ENCODE data around the gene OTOF. TPM values are rescaled to one million over a fixed set of nuclear protein-coding genes. Genes with fewer than 3 reads are reported as not detected.

The OTOF gene
- total RNA-seq, 1 experiment from 2014 or later, result 0.26 TPM

- H3K36me3 Mint-ChIP-seq, result no peaks in the 10 kb centered on the region
- POLR2A ChIA-PET, result no interaction called here
- H3K9me3 Mint-ChIP-seq, result no peaks in the 10 kb centered on the region
- no peaks in the 10 kb centered on the region for H3K4me1 Mint-ChIP-seq
- DNase-seq (ENCODE audit: low spot score) (no peak), ATAC-seq (no peak)
- H3K4me3 Mint-ChIP-seq, result no peak overlapping the region
- no peak overlapping the region for H3K27ac Mint-ChIP-seq
- no peak for TF ChIP-seq AR (CRISPR knock-in tag; IDR thresholded peaks at IDR 0.05)
- TF ChIP-seq ESRRA (CRISPR knock-in tag; IDR thresholded peaks at IDR 0.05; ENCODE audit: borderline replicate concordance), result no peak
- TF ChIP-seq TCF7 (CRISPR knock-in tag; IDR thresholded peaks at IDR 0.05; ENCODE audit: low read depth), result no peak
- no peak for TF ChIP-seq ARID4B (CRISPR knock-in tag; IDR thresholded peaks at IDR 0.05; ENCODE audit: borderline replicate concordance)
- no peak for TF ChIP-seq FOXP1 (CRISPR knock-in tag; IDR thresholded peaks at IDR 0.05; ENCODE audit: borderline replicate concordance)
- no peak for TF ChIP-seq STAT6 (CRISPR knock-in tag; conservative IDR thresholded peaks at IDR 0.05; ENCODE audit: low read depth)
- TF ChIP-seq HMGXB4 (CRISPR knock-in tag; IDR thresholded peaks at IDR 0.05), result no peak
- TF ChIP-seq NR2C2 (CRISPR knock-in tag; IDR thresholded peaks at IDR 0.05), result no peak
- peaks cover 10% of the 10 kb centered on the region for H3K27me3 Mint-ChIP-seq (ENCODE audit: low read depth)
- CTCF ChIA-PET, result interaction anchor here (1.2 kb wide), 1 partner anchor 52 kb away, joined by 3 read pairs; no protein-coding TSS in a partner anchor
Measured at GRCh38 chr2:26509141-26509540, 31.2 kb upstream of the OTOF start.

DNA sequence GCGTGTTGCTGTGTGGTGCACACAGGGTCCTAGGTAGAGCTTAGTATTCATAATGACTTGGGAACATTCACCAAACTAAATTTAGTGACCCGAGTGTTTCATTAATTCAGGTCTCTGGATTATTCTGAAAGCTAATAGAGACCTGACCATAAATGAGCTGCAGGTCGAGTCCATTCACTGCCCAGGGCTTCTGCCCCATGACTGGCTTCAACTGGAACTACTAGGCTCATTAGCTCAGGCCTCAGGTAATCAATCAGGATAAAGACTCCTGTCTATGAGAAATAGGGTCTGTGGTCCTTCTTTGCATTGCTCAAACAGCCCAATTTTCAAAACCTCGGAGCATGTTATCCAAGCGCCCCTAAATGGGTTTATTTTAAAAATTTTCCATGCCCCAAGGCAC is 30.0 kb upstream of the OTOF start:
- ATAC-seq (no peak), DNase-seq (ENCODE audit: low spot score) (no peak)
- Mint-ChIP-seq H3K27me3 (ENCODE audit: low read depth) (peaks cover 16% of the 10 kb centered on the region), H3K4me1 (peaks cover 5% of the 10 kb centered on the region), H3K36me3 (no peaks in the 10 kb centered on the region), H3K4me3 (no peak overlapping the region), H3K9me3 (no peaks in the 10 kb centered on the region), H3K27ac (no peak overlapping the region)
- CTCF ChIA-PET, result interaction anchor here (1.0 to 1.2 kb wide), 2 partner anchors 13 to 51 kb away, joined by 3 read pairs; no protein-coding TSS in a partner anchor
- POLR2A ChIA-PET, result no interaction called here
- TF ChIP-seq, protein P1, sequence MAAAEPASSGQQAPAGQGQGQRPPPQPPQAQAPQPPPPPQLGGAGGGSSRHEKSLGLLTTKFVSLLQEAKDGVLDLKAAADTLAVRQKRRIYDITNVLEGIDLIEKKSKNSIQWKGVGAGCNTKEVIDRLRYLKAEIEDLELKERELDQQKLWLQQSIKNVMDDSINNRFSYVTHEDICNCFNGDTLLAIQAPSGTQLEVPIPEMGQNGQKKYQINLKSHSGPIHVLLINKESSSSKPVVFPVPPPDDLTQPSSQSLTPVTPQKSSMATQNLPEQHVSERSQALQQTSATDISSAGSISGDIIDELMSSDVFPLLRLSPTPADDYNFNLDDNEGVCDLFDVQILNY (CRISPR knock-in tag; IDR thresholded peaks at IDR 0.05), result no peak
- TF ChIP-seq EMX1 (CRISPR knock-in tag; IDR thresholded peaks at IDR 0.05) (no peak), E2F4 (CRISPR knock-in tag; IDR thresholded peaks at IDR 0.05; ENCODE audit: borderline replicate concordance, low read depth) (no peak), GRHL2 (CRISPR knock-in tag; IDR thresholded peaks at IDR 0.05; ENCODE audit: insufficient replicate concordance, severe bottlenecking) (no peak), SP1 (CRISPR knock-in tag; conservative IDR thresholded peaks at IDR 0.05) (no peak), ATF1 (CRISPR knock-in tag; IDR thresholded peaks at IDR 0.05) (no peak)
- TF ChIP-seq, protein P2, sequence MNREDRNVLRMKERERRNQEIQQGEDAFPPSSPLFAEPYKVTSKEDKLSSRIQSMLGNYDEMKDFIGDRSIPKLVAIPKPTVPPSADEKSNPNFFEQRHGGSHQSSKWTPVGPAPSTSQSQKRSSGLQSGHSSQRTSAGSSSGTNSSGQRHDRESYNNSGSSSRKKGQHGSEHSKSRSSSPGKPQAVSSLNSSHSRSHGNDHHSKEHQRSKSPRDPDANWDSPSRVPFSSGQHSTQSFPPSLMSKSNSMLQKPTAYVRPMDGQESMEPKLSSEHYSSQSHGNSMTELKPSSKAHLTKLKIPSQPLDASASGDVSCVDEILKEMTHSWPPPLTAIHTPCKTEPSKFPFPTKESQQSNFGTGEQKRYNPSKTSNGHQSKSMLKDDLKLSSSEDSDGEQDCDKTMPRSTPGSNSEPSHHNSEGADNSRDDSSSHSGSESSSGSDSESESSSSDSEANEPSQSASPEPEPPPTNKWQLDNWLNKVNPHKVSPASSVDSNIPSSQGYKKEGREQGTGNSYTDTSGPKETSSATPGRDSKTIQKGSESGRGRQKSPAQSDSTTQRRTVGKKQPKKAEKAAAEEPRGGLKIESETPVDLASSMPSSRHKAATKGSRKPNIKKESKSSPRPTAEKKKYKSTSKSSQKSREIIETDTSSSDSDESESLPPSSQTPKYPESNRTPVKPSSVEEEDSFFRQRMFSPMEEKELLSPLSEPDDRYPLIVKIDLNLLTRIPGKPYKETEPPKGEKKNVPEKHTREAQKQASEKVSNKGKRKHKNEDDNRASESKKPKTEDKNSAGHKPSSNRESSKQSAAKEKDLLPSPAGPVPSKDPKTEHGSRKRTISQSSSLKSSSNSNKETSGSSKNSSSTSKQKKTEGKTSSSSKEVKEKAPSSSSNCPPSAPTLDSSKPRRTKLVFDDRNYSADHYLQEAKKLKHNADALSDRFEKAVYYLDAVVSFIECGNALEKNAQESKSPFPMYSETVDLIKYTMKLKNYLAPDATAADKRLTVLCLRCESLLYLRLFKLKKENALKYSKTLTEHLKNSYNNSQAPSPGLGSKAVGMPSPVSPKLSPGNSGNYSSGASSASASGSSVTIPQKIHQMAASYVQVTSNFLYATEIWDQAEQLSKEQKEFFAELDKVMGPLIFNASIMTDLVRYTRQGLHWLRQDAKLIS (CRISPR knock-in tag; IDR thresholded peaks at IDR 0.05; ENCODE audit: borderline replicate concordance), result no peak
- TF ChIP-seq, protein P3, sequence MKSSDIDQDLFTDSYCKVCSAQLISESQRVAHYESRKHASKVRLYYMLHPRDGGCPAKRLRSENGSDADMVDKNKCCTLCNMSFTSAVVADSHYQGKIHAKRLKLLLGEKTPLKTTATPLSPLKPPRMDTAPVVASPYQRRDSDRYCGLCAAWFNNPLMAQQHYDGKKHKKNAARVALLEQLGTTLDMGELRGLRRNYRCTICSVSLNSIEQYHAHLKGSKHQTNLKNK (CRISPR knock-in tag; IDR thresholded peaks at IDR 0.05), result no peak
